HepG2 (cell line): Measurements from ENCODE around the gene GNG12. TPM values are rescaled to one million over a fixed set of nuclear protein-coding genes. Genes with fewer than 3 reads are reported as not detected.

ENCODE experiments used
- ARID2 ChIP-seq: sonication (generic); formaldehyde crosslinking; IDR thresholded peaks from 2 replicates; pipeline ENCODE4 v1.8.1; 2022; ENCODE audit warnings: mild to moderate bottlenecking, missing genetic modification reagents, borderline replicate concordance
- CC2D1A ChIP-seq: sonication (generic); formaldehyde crosslinking; IDR thresholded peaks from 2 replicates; pipeline ENCODE4 v1.8.1; 2023; ENCODE audit warnings: mild to moderate bottlenecking, missing genetic modification reagents
- FOXA3 ChIP-seq: IDR thresholded peaks from 2 replicates; pipeline ENCODE4 v1.6.1; 2016; ENCODE audit warnings: missing genetic modification reagents, missing compliant biosample characterization
- FOXJ3 ChIP-seq: sonication (generic); formaldehyde crosslinking; IDR thresholded peaks from 2 replicates; pipeline ENCODE4 v1.4.0; 2020; ENCODE audit warnings: missing genetic modification reagents, mild to moderate bottlenecking, borderline replicate concordance
- HBP1 ChIP-seq: IDR thresholded peaks from 2 replicates; pipeline ENCODE4 v1.6.1; 2016; ENCODE audit warnings: low read depth, control low read depth
- HCFC1 ChIP-seq: fragments of 150-350 bp; IDR thresholded peaks from 2 replicates; pipeline ENCODE4 v1.6.1; 2014; ENCODE audit warnings: low read depth, low read length
- LCORL ChIP-seq, 2 experiments: fragments of 450-650 bp in 1 of 2; sonication (generic) in 1 of 2; formaldehyde crosslinking in 1 of 2; IDR thresholded peaks; 2 replicates each; pipeline versions ENCODE4 v1.5.0 to v1.6.1; 2017 to 2020; ENCODE audit warnings: antibody characterized with exemption in 1 of 2, missing genetic modification reagents in 1 of 2
- MXD1 ChIP-seq: sonication (generic); formaldehyde crosslinking; IDR thresholded peaks from 2 replicates; pipeline ENCODE4 v1.4.0; 2020; ENCODE audit warnings: mild to moderate bottlenecking, missing genetic modification reagents
- THAP9 ChIP-seq: sonication (generic); formaldehyde crosslinking; IDR thresholded peaks from 2 replicates; pipeline ENCODE4; 2020; ENCODE audit warnings: missing genetic modification reagents, mild to moderate bottlenecking, borderline replicate concordance
- ZKSCAN1 ChIP-seq: fragments of 150-350 bp; IDR thresholded peaks from 2 replicates; pipeline ENCODE4 v1.6.1; 2014; ENCODE audit warnings: low read length
- ZNF10 ChIP-seq: sonication (generic); formaldehyde crosslinking; IDR thresholded peaks from 2 replicates; pipeline ENCODE4 v1.4.0; 2020; ENCODE audit warnings: mild to moderate bottlenecking, low read depth, missing genetic modification reagents, borderline replicate concordance
- ZNF317 ChIP-seq: sonication (generic); formaldehyde crosslinking; IDR thresholded peaks from 2 replicates; pipeline ENCODE4 v1.5.0; 2020; ENCODE audit warnings: mild to moderate bottlenecking, missing genetic modification reagents
- ZNF33B ChIP-seq: sonication (generic); formaldehyde crosslinking; IDR thresholded peaks from 2 replicates; pipeline ENCODE4 v1.5.1; 2020; ENCODE audit warnings: mild to moderate bottlenecking, missing genetic modification reagents
- ZNF556 ChIP-seq: sonication (generic); formaldehyde crosslinking; IDR thresholded peaks from 2 replicates; pipeline ENCODE4 v1.4.0; 2020; ENCODE audit warnings: mild to moderate bottlenecking, missing genetic modification reagents, borderline replicate concordance
- ZNF567 ChIP-seq: sonication (generic); formaldehyde crosslinking; IDR thresholded peaks from 2 replicates; pipeline ENCODE4 v1.8.1; 2023; ENCODE audit warnings: mild to moderate bottlenecking, missing genetic modification reagents, borderline replicate concordance
- ZNF570 ChIP-seq: sonication (generic); formaldehyde crosslinking; IDR thresholded peaks from 2 replicates; pipeline ENCODE4 v1.4.0; 2020; ENCODE audit warnings: mild to moderate bottlenecking, missing genetic modification reagents, borderline replicate concordance
- ZNF713 ChIP-seq: sonication (generic); formaldehyde crosslinking; IDR thresholded peaks from 2 replicates; pipeline ENCODE4 v1.4.0; 2020; ENCODE audit warnings: mild to moderate bottlenecking, missing genetic modification reagents
- ZNF878 ChIP-seq: sonication (generic); formaldehyde crosslinking; IDR thresholded peaks from 2 replicates; pipeline ENCODE4 v1.8.1; 2023; ENCODE audit warnings: mild to moderate bottlenecking, missing genetic modification reagents, moderate library complexity
- ZSCAN30 ChIP-seq: sonication (generic); formaldehyde crosslinking; IDR thresholded peaks from 2 replicates; pipeline ENCODE4 v1.5.0; 2020; ENCODE audit warnings: mild to moderate bottlenecking, missing genetic modification reagents
- polyA plus RNA-seq, 8 experiments: library from polyadenylated mRNA; depleted of rRNA in 3 of 8; stranded (reverse) in 7 of 8; unstranded in 1 of 8; fragments of >200 nt; fragmentation: Illumina TruSeq in 4 of 8; extraction: Trizol in 4 of 8; gene quantifications; 2 replicates each; pipeline versions ENCODE4 v1.2.1 to v1.2.3, GENCODE V29; 2011 to 2016; ENCODE audit warnings: low read depth in 4 of 8, missing spikeins in 1 of 8, mixed read lengths in 1 of 8; ENCODE audit not compliant: insufficient read depth in 1 of 8
- total RNA-seq, 5 experiments: library from RNA; depleted of rRNA; stranded (reverse); fragments of >200 nt; fragmentation: Illumina TruSeq; extraction: Trizol; gene quantifications; 2 replicates each; pipeline ENCODE4 v1.2.3, GENCODE V29; 2016; ENCODE audit warnings: low read depth in 1 of 5
- TF ChIP-seq, protein P1 (sequence below): IDR thresholded peaks from 2 replicates; pipeline ENCODE4 v1.6.1; 2016; ENCODE audit warnings: missing compliant biosample characterization, missing genetic modification reagents, borderline replicate concordance
- TF ChIP-seq, protein P2 (sequence below): sonication (generic); formaldehyde crosslinking; IDR thresholded peaks from 2 replicates; pipeline ENCODE4 v1.5.1; 2020; ENCODE audit warnings: missing genetic modification reagents, mild to moderate bottlenecking, borderline replicate concordance

GNG12 gene
- total and polyA plus RNA-seq, 2 of the 13 experiments (the other 11 are each of a cell fraction or from before 2014, with no cell fraction given), result 0.11 TPM

- no peak for TF ChIP-seq LCORL (IDR thresholded peaks at IDR 0.05)
- TF ChIP-seq LCORL (CRISPR knock-in tag; IDR thresholded peaks at IDR 0.05), result peak; percentile 84
- peak; percentile 84 for TF ChIP-seq FOXA3 (CRISPR knock-in tag)
- TF ChIP-seq ARID2 (CRISPR knock-in tag), result no peak; the same call in 1 of the 2 replicates
- 0 out of 2 replicates have a peak, but pooled peaks have one; percentile 68 for TF ChIP-seq ZNF556 (CRISPR knock-in tag)
- no peak for TF ChIP-seq THAP9 (CRISPR knock-in tag)
- TF ChIP-seq HCFC1, result no peak
- TF ChIP-seq, protein P1, sequence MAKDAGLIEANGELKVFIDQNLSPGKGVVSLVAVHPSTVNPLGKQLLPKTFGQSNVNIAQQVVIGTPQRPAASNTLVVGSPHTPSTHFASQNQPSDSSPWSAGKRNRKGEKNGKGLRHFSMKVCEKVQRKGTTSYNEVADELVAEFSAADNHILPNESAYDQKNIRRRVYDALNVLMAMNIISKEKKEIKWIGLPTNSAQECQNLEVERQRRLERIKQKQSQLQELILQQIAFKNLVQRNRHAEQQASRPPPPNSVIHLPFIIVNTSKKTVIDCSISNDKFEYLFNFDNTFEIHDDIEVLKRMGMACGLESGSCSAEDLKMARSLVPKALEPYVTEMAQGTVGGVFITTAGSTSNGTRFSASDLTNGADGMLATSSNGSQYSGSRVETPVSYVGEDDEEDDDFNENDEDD, result peak; percentile 13; the same call in 1 of the 2 replicates
- no peak for TF ChIP-seq ZSCAN30 (CRISPR knock-in tag)
- TF ChIP-seq CC2D1A (CRISPR knock-in tag), result no peak
- peak; percentile 59; the same call in 1 of the 2 replicates for TF ChIP-seq ZNF317 (CRISPR knock-in tag)
- no peak for TF ChIP-seq ZNF10 (CRISPR knock-in tag)
- peak; percentile 25; the same call in 1 of the 2 replicates for TF ChIP-seq ZKSCAN1
- no peak; the same call in 1 of the 2 replicates for TF ChIP-seq FOXJ3 (CRISPR knock-in tag)
- no peak for TF ChIP-seq HBP1 (CRISPR knock-in tag)
- no peak for TF ChIP-seq ZNF33B (CRISPR knock-in tag)
- no peak for TF ChIP-seq ZNF570 (CRISPR knock-in tag)
- no peak for TF ChIP-seq ZNF713 (CRISPR knock-in tag)
- TF ChIP-seq MXD1 (CRISPR knock-in tag), result no peak
- TF ChIP-seq, protein P2, sequence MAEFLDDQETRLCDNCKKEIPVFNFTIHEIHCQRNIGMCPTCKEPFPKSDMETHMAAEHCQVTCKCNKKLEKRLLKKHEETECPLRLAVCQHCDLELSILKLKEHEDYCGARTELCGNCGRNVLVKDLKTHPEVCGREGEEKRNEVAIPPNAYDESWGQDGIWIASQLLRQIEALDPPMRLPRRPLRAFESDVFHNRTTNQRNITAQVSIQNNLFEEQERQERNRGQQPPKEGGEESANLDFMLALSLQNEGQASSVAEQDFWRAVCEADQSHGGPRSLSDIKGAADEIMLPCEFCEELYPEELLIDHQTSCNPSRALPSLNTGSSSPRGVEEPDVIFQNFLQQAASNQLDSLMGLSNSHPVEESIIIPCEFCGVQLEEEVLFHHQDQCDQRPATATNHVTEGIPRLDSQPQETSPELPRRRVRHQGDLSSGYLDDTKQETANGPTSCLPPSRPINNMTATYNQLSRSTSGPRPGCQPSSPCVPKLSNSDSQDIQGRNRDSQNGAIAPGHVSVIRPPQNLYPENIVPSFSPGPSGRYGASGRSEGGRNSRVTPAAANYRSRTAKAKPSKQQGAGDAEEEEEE (CRISPR knock-in tag), result 0 out of 2 replicates have a peak, but pooled peaks have one; percentile 65
- no peak for TF ChIP-seq ZNF567 (CRISPR knock-in tag)
- TF ChIP-seq ZNF878 (CRISPR knock-in tag), result peak; percentile 74; the same call in 1 of the 2 replicates
Observed at GRCh38 chr1:67700692-67701410, 132.4 kb downstream of the GNG12 start (continued).
